Epithelial cell of umbilical artery (primary cell): ENCODE results near the gene WNT8A. TPM values are rescaled to one million over a fixed set of nuclear protein-coding genes. Genes with fewer than 3 reads are reported as not detected.

Experiments
- total RNA-seq: library from RNA; depleted of rRNA; stranded (reverse); fragments of >200 nt; gene quantifications from 2 replicates; pipeline ENCODE4 v1.2.3, GENCODE V29; 2014

Gene WNT8A
- total RNA-seq, result not detected in 2 replicates

DNA sequence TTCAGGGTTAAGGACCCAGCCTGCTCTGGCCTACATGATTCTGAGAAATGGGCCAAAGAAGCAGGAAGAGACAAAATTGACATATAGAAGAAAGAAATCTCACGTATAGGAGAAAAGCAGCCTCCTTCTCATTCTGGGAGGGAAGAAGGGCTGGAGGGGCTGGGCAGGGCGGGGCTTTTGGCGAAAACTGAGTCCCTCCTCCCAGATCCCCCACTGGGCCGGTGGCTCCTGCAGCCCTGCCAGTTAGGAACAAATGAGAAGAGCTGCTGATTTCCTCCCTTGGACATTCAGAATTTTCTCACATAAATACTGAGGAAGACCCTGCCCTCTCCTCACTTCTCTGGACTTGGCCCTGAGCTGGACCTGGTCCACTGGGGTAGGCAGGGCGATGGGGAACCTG lies at the start of gene WNT8A:
WNT8A (plus strand) TSS at position 332 of the 400 bp plus-strand sequence. CDS start 95 bp downstream, outside the sequence.

GRCh38 chr5:138138949-138139780 lies 55.3 kb downstream of the WNT8A start, which contains the start of gene NME5:
Gene NME5, minus strand, starts transcription at chr5:138139428. Its CDS starts 648 bp downstream, at chr5:138138780.

Other genes with a start within 250 kb of the WNT8A start
- not detected in 2 replicates for gene MYOT, start 216.2 kb upstream of the WNT8A start, total RNA-seq
- not detected in 2 replicates for gene PKD2L2, start 194.6 kb upstream of the WNT8A start, total RNA-seq
- gene FAM13B, start 51.0 kb upstream of the WNT8A start, total RNA-seq, result 12.7 and 20.4 TPM in 2 replicates
- 0.65 and 1.1 TPM in 2 replicates for gene NME5, start 55.4 kb downstream of the WNT8A start, total RNA-seq
- gene BRD8, start 94.6 kb downstream of the WNT8A start, total RNA-seq, result 19.2 and 43.6 TPM in 2 replicates
- 52.6 and 77.2 TPM in 2 replicates for gene KIF20A, start 95.1 kb downstream of the WNT8A start, total RNA-seq
- gene CDC23, start 129.3 kb downstream of the WNT8A start, total RNA-seq, result 31.5 and 40.1 TPM in 2 replicates
- gene GFRA3, start 190.6 kb downstream of the WNT8A start, total RNA-seq, result not detected in 2 replicates
- gene CDC25C, start 247.8 kb downstream of the WNT8A start, total RNA-seq, result 9.0 and 9.4 TPM in 2 replicates